Activated CD8-positive, alpha-beta T cell treated with anti-CD3 and anti-CD28 coated beads, Interleukin-2, amount 10 ng/mL, durations not matched to agents 7 days and 5 days (primary cell): ENCODE results near the gene DNAH17. TPM values are rescaled to one million over a fixed set of nuclear protein-coding genes. Genes with fewer than 3 reads are reported as not detected.
A peak's percentile ranks its signal among the peaks of the same experiment; 100 is the strongest.

ENCODE experiments used
- ATAC-seq: fragments of 150-1000 bp; cut with Tn5 transposase; one replicate; pipeline ENCODE4 v1.10.0; 2021; ENCODE audit warnings: moderate library complexity
- CTCF ChIA-PET: fragments of 350-600 bp; sonication (Branson Sonifier 250); formaldehyde crosslinking; loops from one replicate; lab custom pipeline; 2021; ENCODE audit warnings: antibody characterized with exemption; lab: Charles Lee
- POLR2A ChIA-PET: fragments of 350-600 bp; sonication (Branson Sonifier 250); formaldehyde crosslinking; loops from one replicate; lab custom pipeline; 2021; ENCODE audit warnings: antibody characterized with exemption; lab: Charles Lee
- DNase-seq: peaks from one replicate; pipeline ENCODE4 v3.0.0-alpha.2; 2020
- H3K27ac Mint-ChIP-seq: one replicate; pipeline ENCODE4 v1.8.0; 2021; ENCODE audit warnings: mild to moderate bottlenecking, mixed read lengths
- H3K27me3 Mint-ChIP-seq: one replicate; pipeline ENCODE4 v1.8.0; 2021; ENCODE audit warnings: low read depth, mixed read lengths
- H3K36me3 Mint-ChIP-seq: one replicate; pipeline ENCODE4 v1.8.0; 2021; ENCODE audit warnings: low read depth, mixed read lengths
- H3K4me1 Mint-ChIP-seq: one replicate; pipeline ENCODE4 v1.8.0; 2021; ENCODE audit warnings: low read depth, mixed read lengths
- H3K4me3 Mint-ChIP-seq: one replicate; pipeline ENCODE4 v1.8.0; 2021; ENCODE audit warnings: mild to moderate bottlenecking, mixed read lengths
- H3K9me3 Mint-ChIP-seq: one replicate; pipeline ENCODE4 v1.8.0; 2022; ENCODE audit warnings: mixed read lengths; ENCODE audit not compliant: insufficient read depth
- total RNA-seq, 2 experiments: library from RNA; stranded (reverse); gene quantifications; one replicate each; pipeline ENCODE4 v1.2.3, GENCODE V29; 2021

The DNAH17 gene
- total RNA-seq, 2 experiments from 2014 or later = 0.10 to 0.61 TPM

DNA sequence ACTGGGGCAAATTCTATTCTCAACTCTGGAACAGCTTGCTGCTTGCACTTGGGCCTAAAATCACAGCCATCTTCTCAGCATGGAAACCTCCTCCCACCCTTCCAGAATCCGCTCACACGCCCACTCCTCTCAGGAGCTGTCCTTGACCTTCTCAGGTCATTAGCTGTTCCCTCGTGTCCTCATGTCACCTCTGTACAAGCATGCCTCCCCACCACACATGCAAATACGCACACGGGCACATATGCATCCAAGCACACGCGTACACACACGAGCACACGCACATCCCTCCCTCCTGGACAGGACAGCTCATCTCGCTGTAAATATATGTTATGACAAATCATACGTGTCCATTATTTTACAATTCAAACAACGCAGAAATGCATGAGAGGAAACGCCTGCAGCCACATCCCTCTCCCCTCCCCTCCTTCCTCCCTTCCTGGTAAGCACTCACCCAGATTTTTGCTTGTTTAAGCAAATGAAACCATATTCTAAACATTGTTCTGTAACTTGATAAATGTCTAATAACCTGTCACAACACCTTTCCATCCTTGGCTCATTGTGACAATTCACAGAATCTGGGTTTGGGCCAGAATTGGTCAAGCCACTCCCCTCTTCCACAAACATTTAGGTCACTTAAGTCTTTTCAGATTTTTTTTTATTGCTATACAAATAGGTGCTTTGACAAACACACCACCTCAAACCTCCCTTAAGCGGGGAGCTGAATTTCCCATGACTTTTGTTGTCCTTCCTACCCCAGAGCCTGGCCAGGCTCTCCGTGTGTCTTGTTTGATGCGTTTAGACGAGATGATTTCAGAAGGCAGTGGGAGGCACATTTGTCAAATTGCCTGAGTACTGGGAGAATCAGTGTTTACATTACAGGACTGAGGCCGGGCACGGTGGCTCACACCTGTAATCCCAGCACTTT, 41.7 kb downstream of the DNAH17 start:
- Mint-ChIP-seq H3K4me3 (peak overlapping the region; percentile 44), H3K36me3 (no peaks in the 10 kb centered on the region), H3K27ac (peak overlapping the region; percentile 86), H3K9me3 (no peaks in the 10 kb centered on the region), H3K27me3 (no peaks in the 10 kb centered on the region), H3K4me1 (peaks cover 30% of the 10 kb centered on the region)
- ATAC-seq (peak; percentile 52), DNase-seq (peak; percentile 54)
- POLR2A ChIA-PET = interaction anchor here (0.6 kb wide), 1 partner anchor 177 kb away, joined by 3 read pairs; no protein-coding TSS in a partner anchor
- CTCF ChIA-PET = no interaction called here

DNA sequence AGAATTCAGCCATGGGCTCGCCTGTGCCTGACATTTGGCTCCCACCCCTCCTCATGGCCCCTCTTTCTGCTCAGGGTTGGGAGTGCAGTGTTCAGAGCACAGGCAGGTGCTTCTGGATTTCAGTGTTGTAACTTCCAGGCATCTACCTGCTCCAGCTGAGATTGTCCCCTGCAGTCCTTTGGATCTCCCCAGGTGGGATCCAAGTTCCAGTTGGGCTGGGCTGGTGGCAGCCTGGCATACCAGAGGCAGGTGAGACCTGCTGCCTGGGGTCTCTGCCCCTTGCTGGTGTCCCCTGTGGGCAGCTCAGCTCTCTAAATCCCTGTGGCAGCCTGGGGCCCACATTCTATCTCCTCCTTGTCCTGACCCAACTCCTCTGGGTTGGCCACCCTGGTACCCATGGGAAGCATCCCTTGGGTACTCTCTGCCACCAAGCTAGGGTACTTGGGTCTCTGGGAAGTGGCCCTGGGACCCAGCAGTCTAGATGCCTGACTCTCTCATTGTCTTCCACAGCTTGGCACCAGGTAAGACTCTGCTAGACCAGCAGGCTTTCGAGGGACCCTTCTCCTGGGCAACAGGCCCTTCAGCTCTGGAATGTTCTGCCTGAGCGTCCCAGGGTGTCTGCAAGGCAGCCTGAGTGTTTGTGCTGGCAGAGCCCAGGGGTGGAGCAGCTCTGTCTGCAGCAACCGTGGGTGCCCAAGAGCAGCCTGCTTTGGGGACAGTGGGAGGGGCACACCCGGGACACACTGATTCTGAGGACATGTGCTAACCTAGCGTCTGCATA, 42.5 kb downstream of the DNAH17 start:
- CTCF ChIA-PET = no interaction called here
- H3K9me3 Mint-ChIP-seq = no peaks in the 10 kb centered on the region
- H3K4me1 Mint-ChIP-seq = peaks cover 30% of the 10 kb centered on the region
- ATAC-seq = peak; percentile 21
- no peak overlapping the region for H3K4me3 Mint-ChIP-seq
- H3K27me3 Mint-ChIP-seq = no peaks in the 10 kb centered on the region
- POLR2A ChIA-PET = interaction anchor here (0.6 kb wide), 1 partner anchor 178 kb away, joined by 3 read pairs; no protein-coding TSS in a partner anchor
- H3K36me3 Mint-ChIP-seq = no peaks in the 10 kb centered on the region
- no peak for DNase-seq
- peak overlapping the region; percentile 86 for H3K27ac Mint-ChIP-seq

DNA sequence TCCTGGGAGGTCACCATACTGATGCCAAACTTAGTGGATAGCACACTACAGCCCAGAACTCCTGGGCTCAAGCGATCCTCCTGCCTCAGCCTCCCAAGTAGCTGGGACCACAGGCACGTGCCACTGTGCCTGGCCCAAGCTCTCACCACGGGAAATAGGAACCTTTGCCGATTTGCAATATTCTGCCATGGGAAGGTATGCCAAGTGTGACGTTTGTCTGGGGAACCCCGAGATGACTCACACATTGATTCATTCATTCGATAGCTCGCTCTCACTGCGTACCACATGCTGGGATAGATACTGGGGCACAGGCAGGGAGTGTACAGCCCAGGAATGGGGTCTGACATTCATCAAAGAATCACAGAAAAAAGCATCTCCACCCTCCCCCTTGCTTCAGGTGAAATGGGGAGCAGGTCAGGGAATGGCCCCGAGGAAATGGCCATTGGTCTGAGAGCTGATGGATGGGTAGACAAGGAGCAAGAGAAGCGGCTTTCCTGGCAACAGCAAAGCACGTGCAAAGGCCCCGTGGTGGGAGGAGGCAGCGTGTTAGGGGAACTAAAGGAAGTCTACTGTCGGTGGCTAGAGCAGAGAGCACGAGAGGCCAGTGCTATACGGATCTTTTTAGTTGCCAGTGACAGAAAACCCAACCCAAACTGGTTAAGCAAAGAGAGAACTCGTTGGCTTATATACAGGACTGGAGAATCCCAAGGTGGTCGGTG, 44.1 kb downstream of the DNAH17 start:
- ChIA-PET CTCF (no interaction called here), POLR2A (no interaction called here)
- peak overlapping the region; percentile 13 for H3K27ac Mint-ChIP-seq
- no peaks in the 10 kb centered on the region for H3K27me3 Mint-ChIP-seq
- H3K4me3 Mint-ChIP-seq = no peak overlapping the region
- no peaks in the 10 kb centered on the region for H3K9me3 Mint-ChIP-seq
- H3K36me3 Mint-ChIP-seq = no peaks in the 10 kb centered on the region
- no peak for ATAC-seq
- peaks cover 27% of the 10 kb centered on the region for H3K4me1 Mint-ChIP-seq
- no peak for DNase-seq

DNA sequence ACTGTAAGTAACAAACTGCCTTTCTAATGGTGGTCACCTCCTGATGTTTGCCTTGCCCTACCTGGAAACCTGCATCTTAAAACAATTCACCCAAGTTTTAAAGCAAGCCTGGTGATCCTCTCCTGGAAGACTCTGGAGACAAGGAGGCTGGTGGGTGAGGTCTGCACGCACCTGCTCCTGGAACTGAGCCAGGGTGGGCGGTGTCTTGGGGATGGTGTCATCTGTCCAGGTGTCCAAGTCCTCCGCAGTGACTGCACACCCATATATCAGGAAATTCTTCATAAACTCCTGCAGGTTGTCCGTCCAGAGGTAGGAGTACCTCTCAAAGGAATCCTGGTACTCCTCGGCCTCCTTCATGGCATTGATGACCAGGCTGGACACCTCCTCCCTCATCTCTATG, 44.9 kb downstream of the DNAH17 start:
- H3K4me1 Mint-ChIP-seq = peaks cover 26% of the 10 kb centered on the region
- ChIA-PET CTCF (no interaction called here), POLR2A (no interaction called here)
- no peak overlapping the region for H3K4me3 Mint-ChIP-seq
- H3K36me3 Mint-ChIP-seq = no peaks in the 10 kb centered on the region
- H3K27ac Mint-ChIP-seq = peak overlapping the region; percentile 43
- no peak for ATAC-seq
- H3K27me3 Mint-ChIP-seq = no peaks in the 10 kb centered on the region
- no peaks in the 10 kb centered on the region for H3K9me3 Mint-ChIP-seq
- DNase-seq = no peak

DNA sequence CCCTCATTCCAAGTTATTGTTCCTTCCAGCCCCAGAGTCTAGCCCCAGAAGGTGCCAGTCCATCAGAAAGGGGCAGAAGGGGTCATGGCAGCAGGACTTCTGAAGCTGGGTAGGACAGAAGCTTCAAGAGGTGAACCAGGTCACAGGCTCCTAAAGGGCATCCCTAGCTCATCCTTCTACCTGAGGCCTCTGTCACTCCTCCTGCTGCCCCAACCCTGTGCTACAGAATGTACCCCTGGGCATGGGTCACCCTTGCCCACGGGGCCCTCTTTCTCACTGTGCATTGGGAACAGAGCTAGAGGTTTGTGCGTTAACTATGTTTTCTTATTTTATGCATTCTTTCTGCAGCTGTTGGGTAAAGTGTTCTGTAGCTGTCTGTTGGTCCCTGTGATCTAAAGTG, 46.5 kb downstream of the DNAH17 start:
- H3K36me3 Mint-ChIP-seq = no peaks in the 10 kb centered on the region
- peaks cover 17% of the 10 kb centered on the region for H3K4me1 Mint-ChIP-seq
- DNase-seq (no peak), ATAC-seq (no peak)
- no peak overlapping the region for H3K4me3 Mint-ChIP-seq
- CTCF ChIA-PET = no interaction called here
- POLR2A ChIA-PET = interaction anchor here (0.5 kb wide), 1 partner anchor 169 kb away, joined by 5 read pairs; no protein-coding TSS in a partner anchor
- H3K27ac Mint-ChIP-seq = no peak overlapping the region
- H3K9me3 Mint-ChIP-seq = no peaks in the 10 kb centered on the region
- no peaks in the 10 kb centered on the region for H3K27me3 Mint-ChIP-seq

DNA sequence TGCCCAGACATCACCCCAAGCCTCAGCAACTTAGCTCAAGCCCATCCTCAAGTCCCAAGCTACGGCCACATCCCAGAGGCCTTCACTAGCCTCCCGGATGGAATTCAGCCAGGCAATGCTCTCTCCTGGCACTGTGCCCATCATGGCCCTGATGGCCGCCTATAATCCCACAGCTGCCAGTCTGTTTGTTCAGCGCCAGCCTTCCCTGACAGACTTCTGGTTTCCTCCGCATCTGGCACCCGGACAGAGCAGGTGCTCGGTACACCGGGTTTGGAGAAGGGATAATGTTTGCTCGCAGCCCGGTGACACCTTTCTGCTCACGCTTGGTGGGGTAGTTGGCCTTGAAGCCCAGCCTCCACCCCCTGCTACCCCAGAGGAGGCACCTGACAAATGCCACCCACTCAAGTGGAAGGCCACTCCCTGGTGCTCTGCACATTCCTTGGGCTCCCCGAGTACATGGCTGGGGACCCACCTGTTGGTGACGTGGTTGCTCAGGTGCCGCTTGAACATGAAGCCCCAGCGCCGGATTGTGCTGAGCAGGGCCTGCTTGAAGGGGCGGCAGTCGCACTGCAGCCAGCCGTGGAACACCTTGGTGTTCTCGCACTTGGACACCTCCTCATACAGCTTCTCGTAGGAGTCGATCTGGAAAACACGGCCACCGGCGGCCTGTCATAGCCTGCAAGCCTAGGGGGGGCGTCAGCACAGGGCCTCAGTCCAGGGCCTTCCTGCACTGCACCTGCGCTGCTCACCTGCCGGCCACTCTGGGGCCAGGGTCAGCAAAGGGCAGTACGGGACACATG, 47.1 kb downstream of the DNAH17 start:
- Mint-ChIP-seq H3K27me3 (no peaks in the 10 kb centered on the region), H3K4me1 (peaks cover 11% of the 10 kb centered on the region), H3K27ac (no peak overlapping the region), H3K4me3 (no peak overlapping the region), H3K9me3 (no peaks in the 10 kb centered on the region), H3K36me3 (no peaks in the 10 kb centered on the region)
- DNase-seq = no peak
- no peak for ATAC-seq
- POLR2A ChIA-PET = no interaction called here
- CTCF ChIA-PET = no interaction called here

DNA sequence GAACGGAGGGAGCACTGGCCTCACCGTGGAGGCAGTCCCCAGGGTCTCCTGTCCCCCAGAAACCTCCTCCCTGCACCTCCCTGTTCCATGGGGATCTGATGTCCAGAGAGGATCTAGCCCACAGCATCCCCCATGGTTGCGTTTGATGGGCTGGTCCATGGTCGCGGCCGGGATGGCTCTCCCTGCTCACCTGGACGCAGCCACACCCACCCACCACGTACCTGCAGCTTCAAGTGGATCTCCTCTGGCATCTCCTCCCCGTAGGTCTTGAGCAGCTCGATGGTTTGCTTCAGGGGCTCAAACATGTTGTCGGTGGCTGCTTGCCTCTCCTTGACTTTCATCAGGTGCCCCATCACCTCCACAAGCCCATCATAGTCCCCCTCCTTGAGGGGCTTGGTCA, 47.9 kb downstream of the DNAH17 start:
- ATAC-seq (no peak), DNase-seq (no peak)
- Mint-ChIP-seq H3K4me1 (peaks cover 3% of the 10 kb centered on the region), H3K27me3 (no peaks in the 10 kb centered on the region), H3K9me3 (no peaks in the 10 kb centered on the region), H3K27ac (no peak overlapping the region), H3K36me3 (no peaks in the 10 kb centered on the region), H3K4me3 (no peak overlapping the region)
- ChIA-PET POLR2A (no interaction called here), CTCF (no interaction called here)

DNA sequence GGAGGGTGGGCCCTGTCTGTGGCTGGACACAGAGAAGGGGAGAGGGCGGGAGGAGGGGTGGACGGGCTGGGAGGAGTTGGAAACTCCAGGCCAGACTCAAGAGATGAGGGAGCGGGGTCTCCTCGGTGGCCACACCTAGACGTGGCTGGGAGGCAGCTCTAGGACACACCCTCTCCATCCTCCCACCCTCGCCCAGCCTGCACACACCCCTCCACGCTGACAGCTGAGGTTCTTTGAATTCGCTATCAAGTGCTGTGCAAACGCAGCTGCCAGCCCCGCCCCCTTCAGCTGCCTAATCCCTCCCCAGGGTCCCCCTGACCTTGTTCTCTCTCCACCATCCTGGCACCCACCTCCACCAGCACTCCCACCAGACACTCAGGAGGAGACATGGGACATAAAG, 48.7 kb downstream of the DNAH17 start:
- H3K9me3 Mint-ChIP-seq = no peaks in the 10 kb centered on the region
- H3K27ac Mint-ChIP-seq = no peak overlapping the region
- no peaks in the 10 kb centered on the region for H3K27me3 Mint-ChIP-seq
- ChIA-PET POLR2A (no interaction called here), CTCF (no interaction called here)
- ATAC-seq (no peak), DNase-seq (no peak)
- H3K4me3 Mint-ChIP-seq = no peak overlapping the region
- H3K36me3 Mint-ChIP-seq = no peaks in the 10 kb centered on the region
- H3K4me1 Mint-ChIP-seq = no peaks in the 10 kb centered on the region

DNA sequence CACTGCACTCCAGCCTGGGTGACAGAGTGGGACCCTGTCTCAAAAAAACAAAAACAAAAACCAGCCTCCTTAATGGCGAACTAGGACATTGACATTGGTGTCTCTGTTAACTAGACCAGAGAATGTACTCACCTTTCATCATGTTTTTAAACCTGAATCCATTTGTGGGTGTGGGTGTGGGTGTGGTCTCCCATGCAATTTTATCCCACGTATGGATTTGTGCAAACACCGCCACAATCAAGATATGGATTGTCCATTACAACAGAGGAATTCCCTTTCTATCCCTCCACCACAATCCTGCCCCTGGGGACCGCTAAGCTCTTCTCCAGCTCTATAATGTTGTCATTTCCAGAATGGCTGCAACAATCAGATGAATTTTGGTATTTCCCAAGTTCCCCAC, 49.9 kb downstream of the DNAH17 start:
- CTCF ChIA-PET = no interaction called here
- Mint-ChIP-seq H3K9me3 (no peaks in the 10 kb centered on the region), H3K27ac (no peak overlapping the region), H3K36me3 (no peaks in the 10 kb centered on the region), H3K27me3 (no peaks in the 10 kb centered on the region), H3K4me3 (no peak overlapping the region), H3K4me1 (no peaks in the 10 kb centered on the region)
- DNase-seq = no peak
- POLR2A ChIA-PET = no interaction called here
- no peak for ATAC-seq

DNA sequence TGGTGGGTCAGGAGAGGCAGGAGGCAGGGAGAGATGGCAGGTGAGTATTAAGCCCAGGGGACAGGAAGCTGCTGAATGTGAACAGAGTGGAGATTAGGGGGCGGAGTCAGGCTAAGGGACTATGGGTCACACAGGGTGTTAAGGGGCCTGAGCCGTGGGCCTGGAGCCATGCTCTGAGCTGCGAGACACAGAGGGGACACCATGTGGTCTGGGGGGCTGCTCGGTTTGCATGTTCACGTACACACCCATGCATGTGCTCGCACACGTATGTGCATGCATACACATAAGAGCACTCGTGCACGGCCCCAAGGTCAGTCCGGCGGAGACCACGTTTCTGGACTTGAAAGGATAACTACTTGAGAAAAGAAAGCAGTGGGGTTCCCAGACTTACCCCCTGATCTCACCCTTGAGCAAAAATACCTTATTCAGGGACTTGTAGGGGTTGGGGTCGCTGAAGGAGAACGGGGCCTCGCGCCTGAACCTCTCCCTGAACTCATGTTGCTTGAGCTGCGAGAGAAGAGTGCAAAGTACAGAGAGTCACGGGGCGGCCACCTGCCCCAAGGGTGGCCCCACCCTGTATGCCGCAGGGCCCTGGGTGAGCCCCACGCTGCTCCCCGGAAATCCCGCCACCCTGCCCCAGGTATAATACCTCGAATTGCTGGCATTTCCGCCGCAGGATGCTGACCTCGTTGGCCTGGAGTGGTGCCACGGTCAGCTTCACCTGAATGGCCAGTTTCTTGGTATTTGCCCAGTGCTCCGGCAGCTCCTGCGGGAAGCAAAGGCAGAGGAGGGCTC, 50.8 kb downstream of the DNAH17 start:
- no peaks in the 10 kb centered on the region for H3K9me3 Mint-ChIP-seq
- DNase-seq (no peak), ATAC-seq (no peak)
- H3K36me3 Mint-ChIP-seq = no peaks in the 10 kb centered on the region
- H3K27me3 Mint-ChIP-seq = no peaks in the 10 kb centered on the region
- CTCF ChIA-PET = no interaction called here
- POLR2A ChIA-PET = no interaction called here
- H3K27ac Mint-ChIP-seq = no peak overlapping the region
- H3K4me1 Mint-ChIP-seq = no peaks in the 10 kb centered on the region
- no peak overlapping the region for H3K4me3 Mint-ChIP-seq
